ENCODE data around the gene C6orf132.

C6orf132 gene

GRCh38 chr6:42066156-42066675 lies 76.2 kb downstream of the C6orf132 start:
- TF ChIP-seq CTBP1 (IDR thresholded peaks at IDR 0.05; ENCODE audit: borderline replicate concordance): no peak
- TF ChIP-seq PKNOX1 (IDR thresholded peaks at IDR 0.05): no peak
- no peak for TF ChIP-seq SUZ12 (IDR thresholded peaks at IDR 0.05)
- TF ChIP-seq BHLHE40 (IDR thresholded peaks at IDR 0.05; ENCODE audit: borderline replicate concordance): no peak
- TF ChIP-seq L3MBTL2 (conservative IDR thresholded peaks at IDR 0.05): no peak
- no peak for TF ChIP-seq FOXA1 (IDR thresholded peaks at IDR 0.05)
- POLR2A ChIA-PET: no interaction called here
- CTCF ChIA-PET: no interaction called here
- DNase-seq (ENCODE audit: extremely low spot score): no peak

GRCh38 chr6:42059743-42060142 lies 82.7 kb downstream of the C6orf132 start:
- CTCF ChIA-PET: no interaction called here
- POLR2A ChIA-PET: no interaction called here

GRCh38 chr6:42053601-42054000 lies 88.8 kb downstream of the C6orf132 start:
- TF ChIP-seq PKNOX1 (IDR thresholded peaks at IDR 0.05) (no peak), FOXK2 (IDR thresholded peaks at IDR 0.05) (no peak), ELF4 (IDR thresholded peaks at IDR 0.05) (no peak), L3MBTL2 (conservative IDR thresholded peaks at IDR 0.05) (no peak), NFRKB (IDR thresholded peaks at IDR 0.05) (no peak), TARDBP (IDR thresholded peaks at IDR 0.05) (no peak), ZNF384 (IDR thresholded peaks at IDR 0.05) (no peak), ARNT (IDR thresholded peaks at IDR 0.05) (no peak), LEF1 (IDR thresholded peaks at IDR 0.05; ENCODE audit: borderline replicate concordance) (no peak)
- CTCF ChIA-PET: no interaction called here
- POLR2A ChIA-PET: no interaction called here
- no peak for DNase-seq (ENCODE audit: extremely low spot score)

More at GRCh38 chr6:42059743-42060142, 82.7 kb downstream of the C6orf132 start:
- no peak for DNase-seq (ENCODE audit: extremely low spot score)
- no peak for TF ChIP-seq FOXM1 (IDR thresholded peaks at IDR 0.05; ENCODE audit: borderline replicate concordance)
- no peak for TF ChIP-seq FOXK2 (IDR thresholded peaks at IDR 0.05)
- no peak for TF ChIP-seq PKNOX1 (IDR thresholded peaks at IDR 0.05)
- TF ChIP-seq LEF1 (IDR thresholded peaks at IDR 0.05; ENCODE audit: borderline replicate concordance): no peak
- no peak for TF ChIP-seq L3MBTL2 (conservative IDR thresholded peaks at IDR 0.05)
- no peak for TF ChIP-seq CTBP1 (IDR thresholded peaks at IDR 0.05; ENCODE audit: borderline replicate concordance)

GRCh38 chr6:42051268-42051653 lies 91.2 kb downstream of the C6orf132 start:
- POLR2A ChIA-PET: interaction anchor here (0.6 to 2.0 kb wide), 12 partner anchors 10 to 698 kb away, joined by 3 to 13 read pairs (median 4); partner anchors contain the start of gene TOMM6
- DNase-seq (ENCODE audit: extremely low spot score): no peak
- CTCF ChIA-PET: interaction anchor here (0.7 to 2.8 kb wide), 3 partner anchors 163 to 1156 kb away, joined by 4 to 10 read pairs (median 5); no protein-coding TSS in a partner anchor
- TF ChIP-seq ARNT (IDR thresholded peaks at IDR 0.05): no peak
- TF ChIP-seq FOXK2 (IDR thresholded peaks at IDR 0.05): no peak
- no peak for TF ChIP-seq BHLHE40 (IDR thresholded peaks at IDR 0.05; ENCODE audit: borderline replicate concordance)
- TF ChIP-seq CTBP1 (IDR thresholded peaks at IDR 0.05; ENCODE audit: borderline replicate concordance): no peak
- TF ChIP-seq HDGF (IDR thresholded peaks at IDR 0.05; ENCODE audit: borderline replicate concordance): no peak
- no peak for TF ChIP-seq FOXA1 (IDR thresholded peaks at IDR 0.05)
- TF ChIP-seq PKNOX1 (IDR thresholded peaks at IDR 0.05): no peak

All from HEK293T (cell line).